LNCaP clone FGC (cell line): ENCODE data around the gene TANC1.

Experiments
- DNase-seq: peaks from one replicate; pipeline ENCODE4 v3.0.0-alpha.2; 2011; ENCODE audit warnings: low read depth
- H3K4me3 ChIP-seq: 2 replicates; pipeline ENCODE4 v1.5.1; 2011; ENCODE audit warnings: mild to moderate bottlenecking, low read depth, low read length, control low read depth
- CTCF ChIP-seq: IDR thresholded peaks from 2 replicates; pipeline ENCODE4 v1.5.1; 2012; ENCODE audit warnings: mild to moderate bottlenecking; ENCODE audit not compliant: control insufficient read depth, insufficient read depth; ENCODE audit errors: extremely low read depth

TANC1 gene

GRCh38 chr2:159053161-159054031, 85.0 kb downstream of the TANC1 start:
- H3K4me3 ChIP-seq, result no peak overlapping the region
- no peak for DNase-seq
- TF ChIP-seq CTCF, result no peak

GRCh38 chr2:159054032-159054334, 85.5 kb downstream of the TANC1 start:
- H3K4me3 ChIP-seq, result no peak overlapping the region
- TF ChIP-seq CTCF, result no peak
- DNase-seq, result no peak

- no peak overlapping the region for H3K4me3 ChIP-seq
- no peak for DNase-seq
- no peak for TF ChIP-seq CTCF
These were observed 86.5 kb downstream of the TANC1 start for GRCh38 chr2:159054985-159055384.

GRCh38 chr2:159060518-159060917, 92.1 kb downstream of the TANC1 start:
- DNase-seq, result no peak
- no peak for TF ChIP-seq CTCF
- H3K4me3 ChIP-seq, result no peak overlapping the region

GRCh38 chr2:159063677-159064076, 95.2 kb downstream of the TANC1 start:
- no peak for DNase-seq
- no peak overlapping the region for H3K4me3 ChIP-seq
- TF ChIP-seq CTCF, result no peak

- no peak for TF ChIP-seq CTCF
- H3K4me3 ChIP-seq, result no peak overlapping the region
- peak; percentile 46 for DNase-seq
These were observed 96.2 kb downstream of the TANC1 start for GRCh38 chr2:159064446-159065301.
